Upper lobe of left lung (tissue), 4 donors: Measurements from ENCODE around the gene CENPP.

ENCODE experiments used
- EP300 ChIP-seq, 4 donors: sonication (generic); formaldehyde crosslinking; IDR thresholded peaks; one replicate each; pipeline ENCODE4 v1.5.1; 2017; ENCODE audit warnings: antibody characterized with exemption in 4 of 4, control low read depth in 2 of 4
- POLR2A ChIP-seq, 4 donors: fragments of 450-650 bp; IDR thresholded peaks; one replicate each; pipeline ENCODE4 v1.5.1; 2016 to 2017; ENCODE audit warnings: antibody characterized with exemption in 4 of 4, mild to moderate bottlenecking in 2 of 4
- POLR2AphosphoS5 ChIP-seq, 2 donors: sonication (generic); formaldehyde crosslinking; IDR thresholded peaks; one replicate each; pipeline ENCODE4 v1.5.1; 2017; ENCODE audit warnings: antibody characterized with exemption in 2 of 2
- TF ChIP-seq, protein P1 (sequence below), 6 experiments: fragments of 450-650 bp in 4 of 6; fragments of 200-600 bp in 2 of 6; sonication (generic) in 2 of 6; IDR thresholded peaks; one replicate each; pipeline ENCODE4 v1.5.1; 2016 to 2019; ENCODE audit warnings: antibody characterized with exemption in 6 of 6

DNA sequence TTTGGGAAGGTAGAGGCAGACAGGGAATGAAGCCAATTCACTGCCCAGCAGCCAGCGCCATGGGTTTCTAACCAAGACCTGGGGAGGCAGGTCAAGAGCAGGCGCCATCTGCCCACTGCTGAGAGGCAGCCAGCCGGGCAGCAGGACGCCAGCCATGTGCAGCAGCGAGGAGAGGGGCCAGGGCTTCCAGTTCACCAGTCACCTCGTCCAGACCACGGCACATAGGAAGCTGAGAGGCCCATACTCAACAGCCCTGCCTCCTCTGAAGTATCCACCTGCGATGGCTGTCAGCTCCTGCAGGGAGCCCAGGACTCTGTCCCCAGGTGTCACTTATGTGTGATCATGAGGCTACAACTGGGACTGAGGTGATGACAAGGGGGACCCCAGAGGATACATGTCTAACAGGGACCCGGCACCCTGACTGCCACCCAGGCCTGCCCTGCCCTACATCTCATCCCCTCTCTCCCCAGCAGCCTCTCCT lies 314.1 kb downstream of the CENPP start:
- TF ChIP-seq, protein P1, sequence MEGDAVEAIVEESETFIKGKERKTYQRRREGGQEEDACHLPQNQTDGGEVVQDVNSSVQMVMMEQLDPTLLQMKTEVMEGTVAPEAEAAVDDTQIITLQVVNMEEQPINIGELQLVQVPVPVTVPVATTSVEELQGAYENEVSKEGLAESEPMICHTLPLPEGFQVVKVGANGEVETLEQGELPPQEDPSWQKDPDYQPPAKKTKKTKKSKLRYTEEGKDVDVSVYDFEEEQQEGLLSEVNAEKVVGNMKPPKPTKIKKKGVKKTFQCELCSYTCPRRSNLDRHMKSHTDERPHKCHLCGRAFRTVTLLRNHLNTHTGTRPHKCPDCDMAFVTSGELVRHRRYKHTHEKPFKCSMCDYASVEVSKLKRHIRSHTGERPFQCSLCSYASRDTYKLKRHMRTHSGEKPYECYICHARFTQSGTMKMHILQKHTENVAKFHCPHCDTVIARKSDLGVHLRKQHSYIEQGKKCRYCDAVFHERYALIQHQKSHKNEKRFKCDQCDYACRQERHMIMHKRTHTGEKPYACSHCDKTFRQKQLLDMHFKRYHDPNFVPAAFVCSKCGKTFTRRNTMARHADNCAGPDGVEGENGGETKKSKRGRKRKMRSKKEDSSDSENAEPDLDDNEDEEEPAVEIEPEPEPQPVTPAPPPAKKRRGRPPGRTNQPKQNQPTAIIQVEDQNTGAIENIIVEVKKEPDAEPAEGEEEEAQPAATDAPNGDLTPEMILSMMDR (IDR thresholded peaks at IDR 0.05): no peak
- TF ChIP-seq POLR2AphosphoS5 (IDR thresholded peaks at IDR 0.05) (no peak), POLR2A (IDR thresholded peaks at IDR 0.05) (no peak), EP300 (IDR thresholded peaks at IDR 0.05) (no peak)
